OCI-LY7 (cell line): ENCODE data around the gene ZFYVE9. TPM values are rescaled to one million over a fixed set of nuclear protein-coding genes. Genes with fewer than 3 reads are reported as not detected.
A peak's percentile ranks its signal among the peaks of the same experiment; 100 is the strongest.

ENCODE experiments used
- BruUV-seq: library from RNA; stranded (reverse); fragments of 400-500 nt; replicated peaks from 2 replicates; lab custom pipeline; 2021; lab: Mats Ljungman, UMichigan
- CTCF ChIA-PET: fragments of 300-600 bp; sonication (Branson Sonifier 250); formaldehyde crosslinking; loops from one replicate; lab custom pipeline; 2022; ENCODE audit warnings: antibody characterized with exemption; ENCODE audit not compliant: unreplicated experiment; lab: Charles Lee
- POLR2A ChIA-PET: fragments of 300-600 bp; sonication (Branson Sonifier 250); formaldehyde crosslinking; loops from one replicate; lab custom pipeline; 2022; ENCODE audit warnings: antibody characterized with exemption; lab: Charles Lee
- DNase-seq: peaks from one replicate; pipeline ENCODE4 v3.0.0-alpha.2; 2015; ENCODE audit warnings: low spot score
- H2AFZ ChIP-seq: fragments of 200-600 bp; sonication (generic), shearing (Covaris generic); 2 replicates; pipeline ENCODE4 v1.6.1; 2014; ENCODE audit warnings: mild to moderate bottlenecking, antibody characterized with exemption, low read length, moderate library complexity
- H3K27ac ChIP-seq: fragments of 200-600 bp; sonication (generic); 2 replicates; pipeline ENCODE4 v1.5.1; 2014; ENCODE audit warnings: mixed run types, low read depth, mild to moderate bottlenecking, moderate library complexity, low read length, inconsistent platforms; ENCODE audit not compliant: poor library complexity, severe bottlenecking
- H3K36me3 ChIP-seq: fragments of 200-600 bp; sonication (generic); 2 replicates; pipeline ENCODE4 v1.6.1; 2014; ENCODE audit warnings: mild to moderate bottlenecking, antibody characterized with exemption, low read length, moderate library complexity, mixed read lengths; ENCODE audit not compliant: insufficient read depth
- H3K4me1 ChIP-seq: fragments of 200-600 bp; sonication (generic); 2 replicates; pipeline ENCODE4 v1.5.1; 2014; ENCODE audit warnings: mild to moderate bottlenecking, low read length; ENCODE audit not compliant: insufficient read depth, poor library complexity, severe bottlenecking
- H3K4me2 ChIP-seq: fragments of 200-600 bp; sonication (generic); 2 replicates; pipeline ENCODE4 v1.6.1; 2014; ENCODE audit warnings: mild to moderate bottlenecking, low read length
- H3K4me3 ChIP-seq: fragments of 200-600 bp; sonication (generic); 2 replicates; pipeline ENCODE4 v1.5.1; 2014; ENCODE audit warnings: mild to moderate bottlenecking, low read depth, low read length; ENCODE audit not compliant: poor library complexity, severe bottlenecking
- H3K79me2 ChIP-seq: fragments of 200-600 bp; sonication (generic); 2 replicates; pipeline ENCODE4 v1.6.1; 2016; ENCODE audit warnings: low read depth, mild to moderate bottlenecking, low read length, moderate library complexity, mixed read lengths; ENCODE audit not compliant: insufficient read depth
- H3K9me2 ChIP-seq: fragments of 200-600 bp; sonication (generic); 2 replicates; pipeline ENCODE4 v1.6.1; 2016; ENCODE audit warnings: mild to moderate bottlenecking, low read length, mixed read lengths; ENCODE audit not compliant: insufficient read depth
- H3K9me3 ChIP-seq: fragments of 200-600 bp; sonication (generic); 2 replicates; pipeline ENCODE4 v1.6.1; 2014; ENCODE audit warnings: mild to moderate bottlenecking, mixed run types, low read length, mixed read lengths
- H4K20me1 ChIP-seq: fragments of 200-600 bp; sonication (generic); 2 replicates; pipeline ENCODE4 v1.6.1; 2014; ENCODE audit warnings: mild to moderate bottlenecking, antibody characterized with exemption, low read length, moderate library complexity, mixed read lengths; ENCODE audit not compliant: insufficient read depth
- CTCF ChIP-seq: fragments of 200-600 bp; sonication (generic); conservative IDR thresholded peaks from 2 replicates; pipeline ENCODE4 v1.5.1; 2014; ENCODE audit warnings: mild to moderate bottlenecking, antibody characterized with exemption, low read length, moderate library complexity, mixed read lengths
- EZH2phosphoT487 ChIP-seq: fragments of 200-600 bp; sonication (generic); IDR thresholded peaks from 2 replicates; pipeline ENCODE4 v1.6.1; 2018; ENCODE audit warnings: low read depth, borderline replicate concordance, mild to moderate bottlenecking, mixed run types, antibody characterized with exemption, low read length, moderate library complexity, mixed read lengths
- intact Hi-C: fragments of 100-400 bp; cut with micrococcal nuclease; formaldehyde crosslinking; loops from one replicate; pipeline ENCODE4 v1.10.0; 2022; ENCODE audit not compliant: unreplicated experiment
- total RNA-seq, 2 experiments: library from RNA; depleted of rRNA in 1 of 2; stranded (reverse); fragments of >200 nt in 1 of 2; shearing (Covaris generic) in 1 of 2; gene quantifications; 2 replicates each; pipeline ENCODE4 v1.2.3, GENCODE V29; 2014 to 2022

The ZFYVE9 gene
- total RNA-seq, 2 experiments from 2014 or later, result 3.7 to 5.6 TPM

DNA sequence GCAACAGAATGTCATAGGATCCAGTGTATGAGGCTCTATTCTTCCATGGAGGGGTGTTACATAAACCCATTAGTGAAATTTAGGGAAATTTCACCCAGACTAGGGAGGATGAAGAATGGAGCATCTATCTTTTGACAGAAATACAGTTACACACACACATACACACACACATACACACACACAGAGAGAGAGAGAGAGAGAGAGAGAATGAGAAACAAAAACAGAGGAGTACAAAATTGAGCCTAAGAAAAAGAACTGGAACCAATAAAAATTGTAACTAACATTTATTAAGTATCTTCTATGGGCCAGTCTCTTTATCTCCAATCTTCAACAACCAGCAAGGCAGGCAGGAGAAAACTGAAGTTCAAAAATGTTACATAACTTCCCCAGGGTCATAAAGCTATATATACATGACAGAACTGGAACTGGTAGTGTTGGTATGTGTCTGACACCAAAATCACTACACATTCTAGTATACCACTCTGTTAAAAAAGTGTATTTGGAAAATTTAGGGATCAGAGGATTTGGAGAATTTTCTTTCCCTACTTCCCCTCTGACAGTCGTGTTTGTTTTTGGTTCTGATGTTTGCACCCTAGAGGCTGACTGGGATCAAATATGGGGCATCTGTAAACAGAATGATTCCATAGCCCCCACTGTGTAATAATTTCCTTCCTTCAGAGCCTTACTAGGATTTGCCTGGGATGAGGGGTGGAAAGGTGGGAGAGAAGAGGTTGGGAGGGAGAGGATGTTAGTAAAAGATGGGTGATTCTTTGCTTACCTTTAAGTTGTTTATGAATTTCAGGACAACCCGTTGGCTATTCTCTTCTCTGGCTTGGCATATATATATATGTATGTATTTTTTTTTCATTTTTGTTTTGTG, 1.0 kb upstream of the ZFYVE9 start:
- CTCF ChIA-PET, result no interaction called here
- peak overlapping the region; percentile 97 for H3K4me2 ChIP-seq
- no peak overlapping the region for H3K27ac ChIP-seq
- H3K9me2 ChIP-seq, result no peaks in the 10 kb centered on the region
- peak overlapping the region; percentile 73 for H3K4me3 ChIP-seq
- no peaks in the 10 kb centered on the region for H3K36me3 ChIP-seq
- no peaks in the 10 kb centered on the region for H3K9me3 ChIP-seq
- intact Hi-C loops, result loop anchor here (5.0 kb wide), 1 partner anchor 156 kb away; no protein-coding TSS in a partner anchor
- H4K20me1 ChIP-seq, result no peaks in the 10 kb centered on the region
- peaks cover 35% of the 10 kb centered on the region for H3K4me1 ChIP-seq
- POLR2A ChIA-PET, result interaction anchor here (0.6 kb wide), 1 partner anchor 1422 kb away, joined by 3 read pairs; no protein-coding TSS in a partner anchor
- TF ChIP-seq CTCF, result no peak
- TF ChIP-seq EZH2phosphoT487, result no peak
- H2AFZ ChIP-seq, result peak overlapping the region; percentile 97
- no TSS peak for BruUV-seq
- peaks cover 18% of the 10 kb centered on the region; the same call in 1 of the 2 replicates for H3K79me2 ChIP-seq
- DNase-seq, result no peak

DNA sequence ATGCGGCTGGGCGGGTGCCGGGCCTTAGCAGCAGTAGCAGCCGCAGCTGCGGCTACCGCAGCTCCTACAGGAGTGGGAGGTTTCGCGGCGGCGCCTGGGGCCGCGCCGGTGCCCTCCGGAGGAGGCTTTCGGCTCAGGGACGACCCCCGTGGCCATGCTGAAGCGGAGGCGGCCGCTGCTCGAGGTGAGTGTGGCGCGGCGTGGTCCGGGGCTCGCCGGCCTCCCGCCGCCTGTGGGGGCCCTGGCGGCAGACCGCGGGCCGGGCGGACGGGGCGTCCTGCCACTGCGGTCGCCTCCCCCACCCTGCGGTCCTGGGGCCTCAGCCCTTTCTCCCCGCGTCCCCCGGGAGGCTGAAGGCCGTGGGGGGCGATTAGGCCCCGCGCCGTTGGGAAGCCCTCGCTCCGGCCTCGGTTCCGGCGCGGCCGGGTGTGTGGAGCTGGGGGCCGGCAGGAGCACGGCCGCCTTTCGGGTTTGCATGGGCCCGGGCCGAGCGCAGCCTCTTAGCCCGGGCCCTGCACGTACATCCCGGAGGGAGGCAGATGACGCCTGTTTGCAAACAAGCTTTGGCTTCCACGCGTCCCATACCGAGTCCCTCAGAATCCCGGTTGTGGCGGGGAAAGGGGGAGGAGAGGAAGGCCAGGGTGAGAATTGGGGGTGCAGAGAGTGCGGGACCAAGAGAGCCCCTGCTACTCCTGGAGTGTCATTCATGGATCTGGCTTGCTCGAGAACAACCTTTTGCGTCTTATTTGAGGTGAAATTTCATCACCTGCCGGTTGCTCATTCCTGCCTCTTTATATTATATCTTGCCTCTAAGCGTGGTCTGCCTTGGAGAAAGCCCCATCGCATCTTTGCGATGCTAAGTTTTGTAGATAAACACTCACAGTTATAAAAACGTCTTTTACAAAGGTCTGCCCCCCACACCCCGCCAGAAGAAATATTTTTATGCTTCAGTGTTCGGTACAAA, 613 bp downstream of the ZFYVE9 start:
- Histone ChIP-seq H3K36me3 (no peaks in the 10 kb centered on the region), H3K4me2 (peak overlapping the region; percentile 97), H3K4me1 (peaks cover 38% of the 10 kb centered on the region), H4K20me1 (no peaks in the 10 kb centered on the region), H3K9me2 (no peaks in the 10 kb centered on the region), H3K27ac (peak overlapping the region; percentile 70), H3K4me3 (peak overlapping the region; percentile 73), H3K79me2 (peaks cover 28% of the 10 kb centered on the region; the same call in 1 of the 2 replicates), H2AFZ (peak overlapping the region; percentile 97), H3K9me3 (no peaks in the 10 kb centered on the region)
- intact Hi-C loops, result loop anchor here (2.0 to 5.0 kb wide), 2 partner anchors 155 to 494 kb away; no protein-coding TSS in a partner anchor
- peak; percentile 84 for DNase-seq
- BruUV-seq, result no TSS peak
- CTCF ChIA-PET, result no interaction called here
- 0 out of 2 replicates have a peak, but pooled peaks have one; percentile 18 for TF ChIP-seq CTCF
- no peak for TF ChIP-seq EZH2phosphoT487
- POLR2A ChIA-PET, result interaction anchor here (0.5 to 0.7 kb wide), 2 partner anchors 193 to 707 kb away, joined by 3 to 9 read pairs; no protein-coding TSS in a partner anchor
